Measurements from ENCODE around the gene ZNF226. TPM values are rescaled to one million over a fixed set of nuclear protein-coding genes. Genes with fewer than 3 reads are reported as not detected.

ZNF226 gene
- total RNA-seq, 5 donors from 2014 or later (not counting 1 experiment from before 2014, with no cell fraction given): 12.3 to 42.0 (median 38.0) TPM

- Histone ChIP-seq H3K4me3 (ENCODE audit: control insufficient read depth in 1 of 2, extremely low read depth in 1 of 2, low read length in 1 of 2) (peak overlapping the region in 1 of 2 donors; percentile 5), H3K4me1 (ENCODE audit: control insufficient read depth in 1 of 2, extremely low read depth in 1 of 2, insufficient read depth in 2 of 2, low read length in 2 of 2) (no peaks in the 10 kb centered on the region), H3K27me3 (replicated peaks in 1 of 2; ENCODE audit: control insufficient read depth in 2 of 2, extremely low read depth in 1 of 2, insufficient read depth in 2 of 2, low read length in 1 of 2) (no peaks in the 10 kb centered on the region), H3K9me3 (peaks cover 48% of the 10 kb centered on the region), H3K36me3 (ENCODE audit: control insufficient read depth in 2 of 2, extremely low read depth in 1 of 2, insufficient read depth in 1 of 2, low read length in 1 of 2) (peaks cover 21 to 52% of the 10 kb centered on the region in 2 donors), H3K27ac (ENCODE audit: low read length) (no peak overlapping the region)
- H3K4me3 Mint-ChIP-seq: no peak overlapping the region
- no CpG with 5 or more reads among the region's 3 CpGs for WGBS (ENCODE audit: insufficient coverage)
- H3K4me1 Mint-ChIP-seq: no peaks in the 10 kb centered on the region
- H3K27ac Mint-ChIP-seq: no peak overlapping the region
- peaks cover 16 to 78% (median 74%) of the 10 kb centered on the region in 3 donors for H3K9me3 Mint-ChIP-seq
- peaks cover 63% of the 10 kb centered on the region for H3K36me3 Mint-ChIP-seq
- CTCF ChIA-PET: no interaction called here
- DNase-seq (no peak), ATAC-seq (replicated peaks in 1 of 4) (no peak)
- no peaks in the 10 kb centered on the region for H3K27me3 Mint-ChIP-seq
- POLR2A ChIA-PET: interaction anchor here in 1 of 2 donors (0.5 kb wide), 1 partner anchor 31 kb away, joined by 3 read pairs; no protein-coding TSS in a partner anchor
These were observed 11.7 kb downstream of the ZNF226 start for GRCh38 chr19:44176590-44176989.

- Mint-ChIP-seq H3K27me3 (no peaks in the 10 kb centered on the region), H3K4me3 (no peak overlapping the region), H3K9me3 (peaks cover 22 to 72% (median 70%) of the 10 kb centered on the region in 3 donors), H3K36me3 (peaks cover 27% of the 10 kb centered on the region), H3K27ac (no peak overlapping the region), H3K4me1 (no peaks in the 10 kb centered on the region)
- H3K36me3 ChIP-seq (ENCODE audit: control insufficient read depth in 2 of 2, extremely low read depth in 1 of 2, insufficient read depth in 1 of 2, low read length in 1 of 2): peaks cover 5 to 8% of the 10 kb centered on the region in 2 donors
- no peaks in the 10 kb centered on the region for H3K4me1 ChIP-seq (ENCODE audit: control insufficient read depth in 1 of 2, extremely low read depth in 1 of 2, insufficient read depth in 2 of 2, low read length in 2 of 2)
- no peaks in the 10 kb centered on the region for H3K27me3 ChIP-seq (replicated peaks in 1 of 2; ENCODE audit: control insufficient read depth in 2 of 2, extremely low read depth in 1 of 2, insufficient read depth in 2 of 2, low read length in 1 of 2)
- ATAC-seq (replicated peaks in 1 of 4) (no peak), DNase-seq (no peak)
- POLR2A ChIA-PET: no interaction called here
- no peak overlapping the region for H3K27ac ChIP-seq (ENCODE audit: low read length)
- CTCF ChIA-PET: no interaction called here
- H3K4me3 ChIP-seq (ENCODE audit: control insufficient read depth in 1 of 2, extremely low read depth in 1 of 2, low read length in 1 of 2): no peak overlapping the region
- H3K9me3 ChIP-seq: peaks cover 35% of the 10 kb centered on the region
These were observed 16.1 kb downstream of the ZNF226 start for GRCh38 chr19:44180968-44181367.

GRCh38 chr19:44182145-44182544, 17.2 kb downstream of the ZNF226 start:
- H3K27ac Mint-ChIP-seq: no peak overlapping the region
- ChIA-PET CTCF (no interaction called here), POLR2A (no interaction called here)
- Histone ChIP-seq H3K4me3 (ENCODE audit: control insufficient read depth in 1 of 2, extremely low read depth in 1 of 2, low read length in 1 of 2) (no peak overlapping the region), H3K36me3 (ENCODE audit: control insufficient read depth in 2 of 2, extremely low read depth in 1 of 2, insufficient read depth in 1 of 2, low read length in 1 of 2) (no peaks in the 10 kb centered on the region), H3K27me3 (replicated peaks in 1 of 2; ENCODE audit: control insufficient read depth in 2 of 2, extremely low read depth in 1 of 2, insufficient read depth in 2 of 2, low read length in 1 of 2) (no peaks in the 10 kb centered on the region), H3K4me1 (ENCODE audit: control insufficient read depth in 1 of 2, extremely low read depth in 1 of 2, insufficient read depth in 2 of 2, low read length in 2 of 2) (no peaks in the 10 kb centered on the region), H3K9me3 (peaks cover 24% of the 10 kb centered on the region), H3K27ac (ENCODE audit: low read length) (no peak overlapping the region)
- ATAC-seq (replicated peaks in 1 of 4): no peak
- no peaks in the 10 kb centered on the region for H3K27me3 Mint-ChIP-seq
- DNase-seq: no peak
- H3K36me3 Mint-ChIP-seq: peaks cover 23% of the 10 kb centered on the region
- H3K9me3 Mint-ChIP-seq: peaks cover 14 to 70% (median 62%) of the 10 kb centered on the region in 3 donors
- WGBS (ENCODE audit: insufficient coverage): 20% methylated on average over 1 of the region's 10 CpGs
- H3K4me3 Mint-ChIP-seq: no peak overlapping the region
- no peaks in the 10 kb centered on the region for H3K4me1 Mint-ChIP-seq

GRCh38 chr19:44190020-44190419, 25.1 kb downstream of the ZNF226 start:
- Histone ChIP-seq H3K9me3 (peaks cover 3% of the 10 kb centered on the region), H3K27ac (ENCODE audit: low read length) (no peak overlapping the region), H3K36me3 (ENCODE audit: control insufficient read depth in 2 of 2, extremely low read depth in 1 of 2, insufficient read depth in 1 of 2, low read length in 1 of 2) (no peaks in the 10 kb centered on the region), H3K27me3 (replicated peaks in 1 of 2; ENCODE audit: control insufficient read depth in 2 of 2, extremely low read depth in 1 of 2, insufficient read depth in 2 of 2, low read length in 1 of 2) (no peaks in the 10 kb centered on the region), H3K4me1 (ENCODE audit: control insufficient read depth in 1 of 2, extremely low read depth in 1 of 2, insufficient read depth in 2 of 2, low read length in 2 of 2) (no peaks in the 10 kb centered on the region), H3K4me3 (ENCODE audit: control insufficient read depth in 1 of 2, extremely low read depth in 1 of 2, low read length in 1 of 2) (no peak overlapping the region)
- Mint-ChIP-seq H3K36me3 (peaks cover 25% of the 10 kb centered on the region), H3K4me1 (no peaks in the 10 kb centered on the region), H3K4me3 (no peak overlapping the region), H3K9me3 (peaks cover 25 to 65% (median 50%) of the 10 kb centered on the region in 3 donors), H3K27me3 (peaks cover 0 to 2% of the 10 kb centered on the region in 2 donors), H3K27ac (no peak overlapping the region)
- DNase-seq: no peak
- ChIA-PET POLR2A (no interaction called here), CTCF (no interaction called here)
- no peak for ATAC-seq (replicated peaks in 1 of 4)
- WGBS (ENCODE audit: insufficient coverage): no CpG with 5 or more reads among the region's 6 CpGs

- Histone ChIP-seq H3K36me3 (ENCODE audit: control insufficient read depth in 2 of 2, extremely low read depth in 1 of 2, insufficient read depth in 1 of 2, low read length in 1 of 2) (no peaks in the 10 kb centered on the region), H3K9me3 (peaks cover 3% of the 10 kb centered on the region), H3K4me3 (ENCODE audit: control insufficient read depth in 1 of 2, extremely low read depth in 1 of 2, low read length in 1 of 2) (no peak overlapping the region), H3K27ac (ENCODE audit: low read length) (no peak overlapping the region), H3K27me3 (replicated peaks in 1 of 2; ENCODE audit: control insufficient read depth in 2 of 2, extremely low read depth in 1 of 2, insufficient read depth in 2 of 2, low read length in 1 of 2) (no peaks in the 10 kb centered on the region), H3K4me1 (ENCODE audit: control insufficient read depth in 1 of 2, extremely low read depth in 1 of 2, insufficient read depth in 2 of 2, low read length in 2 of 2) (no peaks in the 10 kb centered on the region)
- Mint-ChIP-seq H3K27ac (no peak overlapping the region), H3K27me3 (peaks cover 0 to 2% of the 10 kb centered on the region in 2 donors), H3K9me3 (peaks cover 25 to 66% (median 57%) of the 10 kb centered on the region in 3 donors), H3K4me3 (no peak overlapping the region), H3K36me3 (peaks cover 22% of the 10 kb centered on the region), H3K4me1 (no peaks in the 10 kb centered on the region)
- ATAC-seq (replicated peaks in 1 of 4) (no peak), DNase-seq (no peak)
- 95% methylated on average over 3 of the region's 5 CpGs for WGBS (ENCODE audit: insufficient coverage)
- ChIA-PET CTCF (no interaction called here), POLR2A (no interaction called here)
These were observed 27.2 kb downstream of the ZNF226 start for GRCh38 chr19:44192127-44192526.

GRCh38 chr19:44196772-44197171, 31.9 kb downstream of the ZNF226 start:
- ATAC-seq (replicated peaks in 1 of 4) (no peak), DNase-seq (no peak)
- Histone ChIP-seq H3K9me3 (no peaks in the 10 kb centered on the region), H3K4me3 (ENCODE audit: control insufficient read depth in 1 of 2, extremely low read depth in 1 of 2, low read length in 1 of 2) (no peak overlapping the region), H3K36me3 (ENCODE audit: control insufficient read depth in 2 of 2, extremely low read depth in 1 of 2, insufficient read depth in 1 of 2, low read length in 1 of 2) (no peaks in the 10 kb centered on the region), H3K27me3 (replicated peaks in 1 of 2; ENCODE audit: control insufficient read depth in 2 of 2, extremely low read depth in 1 of 2, insufficient read depth in 2 of 2, low read length in 1 of 2) (peaks cover 0 to 7% of the 10 kb centered on the region in 2 experiments), H3K4me1 (ENCODE audit: control insufficient read depth in 1 of 2, extremely low read depth in 1 of 2, insufficient read depth in 2 of 2, low read length in 2 of 2) (no peaks in the 10 kb centered on the region), H3K27ac (ENCODE audit: low read length) (no peak overlapping the region)
- Mint-ChIP-seq H3K27ac (no peak overlapping the region), H3K4me3 (no peak overlapping the region), H3K9me3 (peaks cover 10 to 42% (median 42%) of the 10 kb centered on the region in 3 donors), H3K4me1 (no peaks in the 10 kb centered on the region), H3K36me3 (peaks cover 18% of the 10 kb centered on the region), H3K27me3 (peaks cover 0 to 7% of the 10 kb centered on the region in 2 donors)
- POLR2A ChIA-PET: no interaction called here
- CTCF ChIA-PET: no interaction called here

DNA sequence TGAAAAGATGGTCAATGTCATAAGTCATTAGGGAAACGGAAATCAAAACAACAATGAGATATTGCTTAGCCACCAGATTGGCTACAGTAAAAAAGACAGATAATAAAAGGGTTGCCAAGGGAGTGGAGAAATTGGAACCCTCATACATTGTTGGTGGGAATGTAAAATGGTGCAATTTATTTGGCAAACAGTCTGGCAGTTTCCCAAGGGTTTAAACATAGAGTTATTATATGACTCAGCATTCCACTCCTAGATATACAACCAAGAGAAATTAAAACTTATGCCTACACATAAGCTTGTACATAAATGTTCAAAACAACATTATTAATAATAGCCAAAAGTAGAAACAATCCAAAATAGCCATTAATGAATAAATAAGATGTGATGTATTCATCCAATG, 37.6 kb downstream of the ZNF226 start:
- ChIA-PET POLR2A (no interaction called here), CTCF (interaction anchor here in 1 of 2 donors (0.6 kb wide), 1 partner anchor 305 kb away, joined by 3 read pairs; no protein-coding TSS in a partner anchor)
- H3K9me3 Mint-ChIP-seq: peaks cover 10 to 26% (median 24%) of the 10 kb centered on the region in 3 donors
- H3K4me1 Mint-ChIP-seq: peaks cover 6% of the 10 kb centered on the region in 3 donors
- H3K36me3 Mint-ChIP-seq: peaks cover 20% of the 10 kb centered on the region
- Histone ChIP-seq H3K9me3 (peaks cover 4% of the 10 kb centered on the region), H3K4me1 (ENCODE audit: control insufficient read depth in 1 of 2, extremely low read depth in 1 of 2, insufficient read depth in 2 of 2, low read length in 2 of 2) (peaks cover 0 to 5% of the 10 kb centered on the region in 2 experiments), H3K36me3 (ENCODE audit: control insufficient read depth in 2 of 2, extremely low read depth in 1 of 2, insufficient read depth in 1 of 2, low read length in 1 of 2) (no peaks in the 10 kb centered on the region), H3K4me3 (ENCODE audit: control insufficient read depth in 1 of 2, extremely low read depth in 1 of 2, low read length in 1 of 2) (no peak overlapping the region), H3K27ac (ENCODE audit: low read length) (no peak overlapping the region), H3K27me3 (replicated peaks in 1 of 2; ENCODE audit: control insufficient read depth in 2 of 2, extremely low read depth in 1 of 2, insufficient read depth in 2 of 2, low read length in 1 of 2) (peaks cover 0 to 14% of the 10 kb centered on the region in 2 experiments)
- peaks cover 8 to 24% of the 10 kb centered on the region in 2 donors for H3K27me3 Mint-ChIP-seq
- H3K27ac Mint-ChIP-seq: no peak overlapping the region
- no CpG with 5 or more reads among the region's 1 CpG for WGBS (ENCODE audit: insufficient coverage)
- H3K4me3 Mint-ChIP-seq: no peak overlapping the region
- no peak for DNase-seq
- no peak for ATAC-seq (replicated peaks in 1 of 4)
